Measurements from ENCODE around the gene TXNRD2. TPM values are rescaled to one million over a fixed set of nuclear protein-coding genes. Genes with fewer than 3 reads are reported as not detected.
"Not testable (repeated sequence)": the region's sequence is repeated elsewhere in the genome, so short reads cannot be mapped to it uniquely, and the experiment has no call there.

The TXNRD2 gene
- total RNA-seq, 1 experiment from 2014 or later, result 23.0 TPM

- Histone ChIP-seq H3K79me2 (ENCODE audit: low read length) (peaks cover 6% of the 10 kb centered on the region), H3K9me3 (ENCODE audit: low read length) (no peaks in the 10 kb centered on the region), H2AFZ (ENCODE audit: low read length) (no peak overlapping the region), H3K27me3 (ENCODE audit: low read length) (no peaks in the 10 kb centered on the region), H3F3A (ENCODE audit: low read length, unreplicated experiment) (no peaks in the 10 kb centered on the region), H3K36me3 (ENCODE audit: low read depth, low read length) (no peaks in the 10 kb centered on the region), H3K27ac (ENCODE audit: low read length) (no peak overlapping the region), H3K9ac (ENCODE audit: low read length) (no peak overlapping the region), H3K4me1 (ENCODE audit: insufficient read depth, low read length) (peaks cover 25% of the 10 kb centered on the region), H3K9me2 (replicated peaks; ENCODE audit: low read length) (no peaks in the 10 kb centered on the region), H4K20me1 (ENCODE audit: low read length) (no peaks in the 10 kb centered on the region), H3K4me3 (ENCODE audit: low read length) (no peak overlapping the region), H3K4me2 (ENCODE audit: low read length) (no peak overlapping the region)
- intact Hi-C loops (cut with micrococcal nuclease), result no loop called here
- no peak for TF ChIP-seq EZH2phosphoT487 (IDR thresholded peaks at IDR 0.05; ENCODE audit: borderline replicate concordance, low read length)
- no peak for TF ChIP-seq EZH2 (IDR thresholded peaks at IDR 0.05; ENCODE audit: low read length, unreplicated experiment)
- no peak for TF ChIP-seq CTCF (conservative IDR thresholded peaks at IDR 0.05; ENCODE audit: low read depth, low read length)
- ChIA-PET POLR2A (ENCODE audit: unreplicated experiment) (no interaction called here), CTCF (no interaction called here)
- ATAC-seq, result no peak
- BruUV-seq (replicated peaks), result no TSS peak
- no peak for DNase-seq
Measured at GRCh38 chr22:19884954-19885751, 56.5 kb downstream of the TXNRD2 start.

- no peaks in the 10 kb centered on the region for H3K9me3 ChIP-seq (ENCODE audit: low read length)
- H3K4me2 ChIP-seq (ENCODE audit: low read length), result no peak overlapping the region
- intact Hi-C loops (cut with micrococcal nuclease), result no loop called here
- no peak overlapping the region for H3K9ac ChIP-seq (ENCODE audit: low read length)
- no peaks in the 10 kb centered on the region for H4K20me1 ChIP-seq (ENCODE audit: low read length)
- H3K4me3 ChIP-seq (ENCODE audit: low read length), result no peak overlapping the region
- TF ChIP-seq CTCF (conservative IDR thresholded peaks at IDR 0.05; ENCODE audit: low read depth, low read length), result no peak
- no peak for TF ChIP-seq EZH2phosphoT487 (IDR thresholded peaks at IDR 0.05; ENCODE audit: borderline replicate concordance, low read length)
- no peak for TF ChIP-seq EZH2 (IDR thresholded peaks at IDR 0.05; ENCODE audit: low read length, unreplicated experiment)
- DNase-seq (no peak), ATAC-seq (no peak)
- ChIA-PET CTCF (interaction anchor here (0.6 kb wide), 1 partner anchor 133 kb away, joined by 4 read pairs; no protein-coding TSS in a partner anchor), POLR2A (ENCODE audit: unreplicated experiment) (no interaction called here)
- H3K27me3 ChIP-seq (ENCODE audit: low read length), result no peaks in the 10 kb centered on the region
- no peaks in the 10 kb centered on the region for H3K36me3 ChIP-seq (ENCODE audit: low read depth, low read length)
- H3K79me2 ChIP-seq (ENCODE audit: low read length), result peaks cover 13% of the 10 kb centered on the region
- H3F3A ChIP-seq (ENCODE audit: low read length, unreplicated experiment), result no peaks in the 10 kb centered on the region
- H3K4me1 ChIP-seq (ENCODE audit: insufficient read depth, low read length), result peaks cover 32% of the 10 kb centered on the region
- H3K9me2 ChIP-seq (replicated peaks; ENCODE audit: low read length), result no peaks in the 10 kb centered on the region
- BruUV-seq (replicated peaks), result no TSS peak
- no peak overlapping the region for H2AFZ ChIP-seq (ENCODE audit: low read length)
- H3K27ac ChIP-seq (ENCODE audit: low read length), result no peak overlapping the region
Measured at GRCh38 chr22:19884161-19884953, 57.3 kb downstream of the TXNRD2 start.

GRCh38 chr22:19883446-19883845 lies 58.2 kb downstream of the TXNRD2 start:
- DNase-seq; H3K4me3 ChIP-seq (ENCODE audit: low read length); H3K36me3 ChIP-seq (ENCODE audit: low read depth, low read length); BruUV-seq (replicated peaks); ATAC-seq; H3K9me2 ChIP-seq (replicated peaks; ENCODE audit: low read length); H3K4me2 ChIP-seq (ENCODE audit: low read length); H2AFZ ChIP-seq (ENCODE audit: low read length); POLR2A ChIA-PET (ENCODE audit: unreplicated experiment); H4K20me1 ChIP-seq (ENCODE audit: low read length); H3F3A ChIP-seq (ENCODE audit: low read length, unreplicated experiment); H3K9ac ChIP-seq (ENCODE audit: low read length); H3K9me3 ChIP-seq (ENCODE audit: low read length); intact Hi-C loops (cut with micrococcal nuclease); H3K27ac ChIP-seq (ENCODE audit: low read length); H3K27me3 ChIP-seq (ENCODE audit: low read length): not testable (repeated sequence)
- H3K4me1 ChIP-seq (ENCODE audit: insufficient read depth, low read length), result peaks cover 40% of the 10 kb centered on the region
- CTCF ChIA-PET, result interaction anchor here (0.6 kb wide), 1 partner anchor 132 kb away, joined by 4 read pairs; no protein-coding TSS in a partner anchor
- peaks cover 13% of the 10 kb centered on the region for H3K79me2 ChIP-seq (ENCODE audit: low read length)

Data from PC-3 (cell line).